D721Med (cell line): ENCODE measurements around the gene UNC45B.

Experiments used
- DNase-seq: peaks from one replicate; pipeline ENCODE4 v3.0.0; 2011; ENCODE audit warnings: low spot score; ENCODE audit not compliant: insufficient read length
- FAIRE-seq: peaks from 2 replicates; lab custom pipeline; 2011; peaks lifted over from hg19 to GRCh38; lab: Jason Lieb, UNC
- CTCF ChIP-seq: IDR thresholded peaks from 2 replicates; pipeline ENCODE4 v1.5.1; 2012; ENCODE audit warnings: mild to moderate bottlenecking, control low read depth; ENCODE audit not compliant: insufficient read depth; ENCODE audit errors: missing control alignments

Gene UNC45B

GRCh38 chr17:35238821-35239220 is 91.2 kb downstream of the UNC45B start:
- no peak for DNase-seq
- TF ChIP-seq CTCF = no peak
- no peak for FAIRE-seq
